ENCODE results near the gene CCDC187.
"Not testable (repeated sequence)": the region's sequence is repeated elsewhere in the genome, so short reads cannot be mapped to it uniquely, and the experiment has no call there.

The CCDC187 gene

DNA sequence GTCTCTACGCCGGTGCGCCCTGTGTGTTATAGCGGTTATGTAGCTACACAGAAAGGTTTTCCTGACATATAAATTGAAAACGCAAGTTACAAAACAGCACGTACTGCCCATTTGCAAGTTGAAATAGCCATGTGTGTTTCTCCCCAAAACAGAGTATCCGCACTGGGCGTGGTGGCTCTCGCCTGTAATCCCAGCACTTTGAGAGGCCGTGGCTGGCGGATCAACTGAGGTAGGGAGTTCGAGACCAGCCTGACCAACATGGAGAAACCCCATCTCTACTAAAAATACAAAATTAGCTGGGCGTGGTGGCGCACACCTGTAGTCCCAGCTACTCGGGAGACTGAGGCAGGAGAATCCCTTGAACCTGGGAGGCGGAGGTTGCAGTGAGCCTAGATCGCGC, 37.3 kb downstream of the CCDC187 start:
- H3K4me1 ChIP-seq (ENCODE audit: control insufficient read depth, insufficient read depth, low read length); H3K9ac ChIP-seq (ENCODE audit: low read length); H3K27me3 ChIP-seq (ENCODE audit: control insufficient read depth, insufficient read depth, low read length); H3K27ac ChIP-seq (ENCODE audit: low read depth, low read length); H3K36me3 ChIP-seq (ENCODE audit: control insufficient read depth, insufficient read depth, low read length); H3K4me3 ChIP-seq (ENCODE audit: low read length): not testable (repeated sequence)

DNA sequence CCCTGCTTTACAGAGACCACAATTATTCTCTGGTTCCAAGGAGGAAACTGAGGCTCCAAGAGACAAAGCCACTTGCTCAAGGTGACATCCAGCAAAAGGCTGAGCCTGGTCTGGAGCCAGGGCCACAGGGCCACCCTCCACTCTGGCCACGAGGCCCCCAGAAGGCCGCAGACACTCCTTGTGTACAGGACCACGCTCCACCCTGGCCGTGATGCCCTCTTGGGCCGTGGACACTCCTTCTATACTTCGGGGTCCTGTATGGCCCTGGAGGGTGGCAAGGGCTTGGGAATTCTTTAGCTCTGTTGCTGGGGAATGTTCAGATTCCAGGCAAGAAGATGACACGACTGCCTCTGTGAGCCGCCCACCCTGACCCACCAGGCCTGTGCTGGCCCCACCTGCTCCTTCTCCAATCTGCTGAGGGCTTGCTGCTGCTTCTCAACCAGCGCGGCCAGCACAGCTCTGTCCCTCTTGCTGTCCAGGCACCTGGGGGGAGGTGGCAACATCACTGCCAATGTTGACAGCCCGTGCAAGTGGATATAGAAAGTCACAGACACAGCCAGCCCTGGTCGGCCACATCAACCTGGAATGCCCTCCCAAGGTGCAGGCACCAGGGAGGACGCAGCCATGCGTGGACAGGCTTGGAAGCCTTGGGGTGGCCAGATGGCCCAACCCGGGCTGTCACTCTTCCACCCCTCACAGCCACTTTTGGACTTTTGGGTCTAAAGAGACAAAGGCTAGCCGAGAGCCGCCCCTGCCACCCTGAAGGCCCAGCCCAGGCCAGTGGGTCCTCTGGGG, 38.1 kb downstream of the CCDC187 start:
- no peaks in the 10 kb centered on the region for H3K36me3 ChIP-seq (ENCODE audit: control insufficient read depth, insufficient read depth, low read length)
- no peaks in the 10 kb centered on the region for H3K4me1 ChIP-seq (ENCODE audit: control insufficient read depth, insufficient read depth, low read length)
- H3K9ac ChIP-seq (ENCODE audit: low read length) = no peak overlapping the region
- H3K27me3 ChIP-seq (ENCODE audit: control insufficient read depth, insufficient read depth, low read length) = no peaks in the 10 kb centered on the region
- no peak overlapping the region for H3K27ac ChIP-seq (ENCODE audit: low read depth, low read length)
- no peak overlapping the region for H3K4me3 ChIP-seq (ENCODE audit: low read length)

DNA sequence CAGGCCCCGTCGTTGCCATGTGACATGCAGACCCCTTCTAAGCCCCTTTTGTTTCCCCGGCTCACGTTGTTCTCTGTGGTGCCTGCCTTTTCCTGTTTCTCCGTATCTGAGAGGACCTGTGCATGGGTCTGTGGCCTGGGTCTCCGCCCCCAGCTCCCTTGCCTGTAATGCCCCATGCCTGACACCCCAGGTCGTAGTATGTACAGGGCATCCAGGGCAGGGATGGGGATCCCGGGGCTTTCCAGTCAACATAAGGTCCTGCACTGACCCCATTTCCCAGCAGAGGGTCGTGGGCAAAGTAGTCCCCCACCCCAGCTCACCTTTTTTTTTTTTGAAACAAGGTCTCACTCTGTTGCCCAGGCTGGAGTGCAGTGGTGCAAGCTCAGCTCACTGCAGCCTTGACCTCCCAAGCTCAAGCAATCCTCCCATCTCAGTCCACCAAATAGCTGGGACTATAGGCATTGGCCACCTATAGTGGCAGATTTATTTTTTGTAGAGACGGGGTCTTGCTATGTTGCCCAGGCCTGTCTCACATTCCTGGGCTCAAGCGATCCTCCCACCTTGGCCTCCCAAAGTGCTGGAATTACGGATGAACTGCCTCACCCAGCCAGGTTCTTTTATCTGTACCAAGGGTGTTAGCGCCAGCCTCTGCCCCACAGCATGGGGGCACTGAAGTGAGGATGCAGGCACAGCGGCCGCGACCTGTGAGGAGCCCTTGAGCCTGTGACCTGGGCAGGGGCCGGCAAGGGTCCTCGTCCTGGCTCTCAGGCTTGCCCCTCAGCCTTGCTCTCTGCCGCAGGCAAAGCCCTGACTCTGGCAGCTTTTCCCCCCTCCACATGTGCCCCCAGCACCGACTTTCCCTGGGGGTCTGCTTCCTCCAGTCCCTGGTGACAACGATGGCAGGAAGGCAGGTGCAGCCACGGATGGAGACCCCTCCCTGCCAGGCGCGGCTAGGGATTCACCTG, 39.2 kb downstream of the CCDC187 start:
- no peak overlapping the region for H3K27ac ChIP-seq (ENCODE audit: low read depth, low read length)
- H3K4me1 ChIP-seq (ENCODE audit: control insufficient read depth, insufficient read depth, low read length) = no peaks in the 10 kb centered on the region
- H3K36me3 ChIP-seq (ENCODE audit: control insufficient read depth, insufficient read depth, low read length) = no peaks in the 10 kb centered on the region
- H3K9ac ChIP-seq (ENCODE audit: low read length) = no peak overlapping the region
- H3K27me3 ChIP-seq (ENCODE audit: control insufficient read depth, insufficient read depth, low read length) = no peaks in the 10 kb centered on the region
- no peak overlapping the region for H3K4me3 ChIP-seq (ENCODE audit: low read length)

DNA sequence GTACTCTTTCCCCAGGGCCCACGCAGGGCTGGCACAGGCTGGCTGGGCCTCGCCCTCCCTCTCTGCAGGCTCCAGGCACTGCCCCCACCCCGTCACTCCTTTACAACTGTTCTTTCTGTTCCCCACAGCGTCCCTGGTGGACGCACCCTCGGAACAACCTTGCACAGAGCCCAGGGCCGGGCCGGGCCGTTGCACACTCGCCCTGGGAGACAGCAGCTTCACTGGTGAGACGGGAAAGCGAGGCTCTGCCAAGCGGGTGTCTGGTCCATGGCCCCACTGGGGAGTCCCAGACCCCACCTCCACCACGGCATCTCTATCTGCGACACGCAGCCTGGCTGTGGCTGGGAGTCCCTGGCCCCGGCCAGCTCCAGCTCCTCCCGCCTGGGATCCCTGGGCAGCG, 39.9 kb downstream of the CCDC187 start:
- no peak overlapping the region for H3K4me3 ChIP-seq (ENCODE audit: low read length)
- H3K27me3 ChIP-seq (ENCODE audit: control insufficient read depth, insufficient read depth, low read length) = no peaks in the 10 kb centered on the region
- H3K27ac ChIP-seq (ENCODE audit: low read depth, low read length) = no peak overlapping the region
- no peaks in the 10 kb centered on the region for H3K4me1 ChIP-seq (ENCODE audit: control insufficient read depth, insufficient read depth, low read length)
- H3K9ac ChIP-seq (ENCODE audit: low read length) = no peak overlapping the region
- no peaks in the 10 kb centered on the region for H3K36me3 ChIP-seq (ENCODE audit: control insufficient read depth, insufficient read depth, low read length)

DNA sequence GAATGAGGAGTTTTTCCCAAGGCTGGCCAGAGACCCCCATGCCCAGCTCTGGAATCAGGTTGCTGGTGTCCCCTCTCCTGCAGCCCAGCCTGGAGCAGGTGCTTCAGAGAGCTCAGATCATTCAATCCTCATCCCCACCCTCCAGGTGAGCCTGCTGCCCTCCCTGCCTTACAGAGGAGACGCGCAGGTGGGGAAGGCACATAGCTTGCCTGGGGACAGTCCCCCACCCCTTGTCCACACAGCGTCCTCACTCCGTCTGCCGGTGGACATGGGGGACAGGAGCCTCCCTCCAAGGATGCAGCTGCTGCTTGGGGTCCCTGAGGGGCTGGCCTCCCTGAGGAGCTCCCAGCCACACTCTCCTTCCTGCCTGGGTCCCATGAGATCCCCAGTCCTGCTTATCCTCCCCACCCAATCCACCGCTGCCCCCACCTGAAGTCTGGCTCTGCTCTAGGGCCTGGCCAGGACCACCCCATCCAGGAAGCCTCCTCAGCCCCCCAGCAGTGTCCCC, 41.2 kb downstream of the CCDC187 start:
- Histone ChIP-seq H3K36me3 (ENCODE audit: control insufficient read depth, insufficient read depth, low read length) (no peaks in the 10 kb centered on the region), H3K4me1 (ENCODE audit: control insufficient read depth, insufficient read depth, low read length) (no peaks in the 10 kb centered on the region), H3K27me3 (ENCODE audit: control insufficient read depth, insufficient read depth, low read length) (no peaks in the 10 kb centered on the region), H3K4me3 (ENCODE audit: low read length) (no peak overlapping the region), H3K9ac (ENCODE audit: low read length) (no peak overlapping the region), H3K27ac (ENCODE audit: low read depth, low read length) (no peak overlapping the region)

DNA sequence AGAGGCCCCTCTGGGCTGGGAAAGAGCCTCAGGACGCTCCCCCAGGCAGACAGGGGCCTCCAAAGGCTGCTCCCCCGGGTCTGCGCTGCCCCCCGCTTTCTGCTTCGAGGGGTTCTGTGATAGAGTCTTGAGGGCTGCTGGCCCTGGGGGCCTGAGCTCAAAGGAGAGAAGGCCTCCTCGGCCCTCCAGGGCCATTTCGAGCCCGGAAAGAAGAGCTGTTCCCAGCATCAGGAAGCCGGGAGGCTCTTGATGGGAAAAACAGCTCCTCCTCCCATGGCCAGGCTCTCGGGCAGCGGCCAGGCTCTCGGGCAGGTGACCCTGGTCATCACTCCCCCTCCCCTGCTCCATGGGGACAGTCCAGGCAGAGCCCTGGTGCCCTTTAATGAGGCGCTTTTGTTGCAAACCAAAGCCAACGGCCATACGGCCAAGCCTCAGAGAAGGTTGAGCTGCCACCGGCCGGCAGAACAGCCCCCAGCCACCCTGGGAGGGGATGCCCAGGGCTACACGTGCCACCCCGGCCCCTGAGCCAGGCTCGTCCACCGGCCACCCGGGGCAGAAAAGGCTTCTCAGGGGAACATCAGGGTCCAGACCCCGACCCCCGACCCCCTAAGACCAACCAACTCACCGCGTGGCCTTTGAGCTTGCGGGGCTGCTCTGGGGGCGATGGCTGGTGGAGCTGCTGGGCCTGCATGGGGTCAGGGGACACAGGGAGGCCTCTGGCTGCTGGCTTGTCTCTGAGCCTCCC, 42.0 kb downstream of the CCDC187 start:
- no peaks in the 10 kb centered on the region for H3K27me3 ChIP-seq (ENCODE audit: control insufficient read depth, insufficient read depth, low read length)
- no peaks in the 10 kb centered on the region for H3K4me1 ChIP-seq (ENCODE audit: control insufficient read depth, insufficient read depth, low read length)
- no peak overlapping the region for H3K27ac ChIP-seq (ENCODE audit: low read depth, low read length)
- no peak overlapping the region for H3K9ac ChIP-seq (ENCODE audit: low read length)
- H3K36me3 ChIP-seq (ENCODE audit: control insufficient read depth, insufficient read depth, low read length) = no peaks in the 10 kb centered on the region
- H3K4me3 ChIP-seq (ENCODE audit: low read length) = no peak overlapping the region

DNA sequence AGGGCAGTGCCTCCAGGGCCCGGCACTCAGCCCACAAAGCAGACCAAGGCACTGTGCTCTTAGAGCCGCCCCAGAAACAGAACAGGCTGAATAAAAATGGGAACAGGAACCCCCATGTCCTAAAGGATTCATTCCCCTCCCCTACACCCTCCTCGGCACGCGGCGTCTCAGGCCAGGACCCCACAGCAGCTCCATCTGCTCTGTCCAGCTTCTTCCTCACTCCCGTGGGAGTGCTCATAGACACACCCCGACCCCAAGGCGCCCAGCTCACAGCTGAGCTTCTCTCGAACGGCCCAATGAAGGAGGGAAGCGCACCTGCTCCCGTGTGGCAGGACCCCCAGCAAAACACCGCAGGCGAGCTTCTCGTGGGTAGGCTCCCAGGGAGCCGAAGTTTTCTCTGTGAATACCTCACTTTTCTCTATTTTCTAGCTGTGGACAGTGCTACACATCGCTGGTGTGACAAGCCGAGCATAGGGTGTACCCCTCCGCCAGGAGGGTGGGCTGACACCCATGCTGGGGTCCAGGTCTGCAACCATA, 42.9 kb downstream of the CCDC187 start:
- Histone ChIP-seq H3K36me3 (ENCODE audit: control insufficient read depth, insufficient read depth, low read length) (no peaks in the 10 kb centered on the region), H3K27ac (ENCODE audit: low read depth, low read length) (no peak overlapping the region), H3K4me1 (ENCODE audit: control insufficient read depth, insufficient read depth, low read length) (no peaks in the 10 kb centered on the region), H3K9ac (ENCODE audit: low read length) (no peak overlapping the region), H3K4me3 (ENCODE audit: low read length) (no peak overlapping the region), H3K27me3 (ENCODE audit: control insufficient read depth, insufficient read depth, low read length) (no peaks in the 10 kb centered on the region)

DNA sequence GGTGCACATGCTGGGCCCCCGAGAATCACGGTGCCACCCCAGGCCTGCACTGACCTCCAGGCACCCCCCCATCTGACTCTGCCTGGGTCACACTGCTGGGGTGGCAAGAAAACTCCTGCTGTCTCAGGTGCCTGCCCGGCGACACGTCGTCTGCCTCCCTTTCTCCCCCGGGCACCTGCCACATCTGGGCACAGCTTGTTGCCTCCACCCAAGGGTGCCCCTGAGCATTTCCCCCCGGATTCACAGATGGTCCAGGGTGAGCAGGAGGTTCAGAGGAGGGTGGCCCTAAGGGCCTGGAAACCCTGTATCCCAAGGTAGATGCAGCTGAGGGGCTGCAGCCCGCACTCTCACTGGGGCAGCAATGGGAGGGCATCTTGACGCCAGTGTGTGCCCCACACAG, 43.4 kb downstream of the CCDC187 start:
- Histone ChIP-seq H3K27ac (ENCODE audit: low read depth, low read length) (no peak overlapping the region), H3K36me3 (ENCODE audit: control insufficient read depth, insufficient read depth, low read length) (no peaks in the 10 kb centered on the region), H3K9ac (ENCODE audit: low read length) (no peak overlapping the region), H3K4me1 (ENCODE audit: control insufficient read depth, insufficient read depth, low read length) (no peaks in the 10 kb centered on the region), H3K27me3 (ENCODE audit: control insufficient read depth, insufficient read depth, low read length) (no peaks in the 10 kb centered on the region), H3K4me3 (ENCODE audit: low read length) (no peak overlapping the region)

DNA sequence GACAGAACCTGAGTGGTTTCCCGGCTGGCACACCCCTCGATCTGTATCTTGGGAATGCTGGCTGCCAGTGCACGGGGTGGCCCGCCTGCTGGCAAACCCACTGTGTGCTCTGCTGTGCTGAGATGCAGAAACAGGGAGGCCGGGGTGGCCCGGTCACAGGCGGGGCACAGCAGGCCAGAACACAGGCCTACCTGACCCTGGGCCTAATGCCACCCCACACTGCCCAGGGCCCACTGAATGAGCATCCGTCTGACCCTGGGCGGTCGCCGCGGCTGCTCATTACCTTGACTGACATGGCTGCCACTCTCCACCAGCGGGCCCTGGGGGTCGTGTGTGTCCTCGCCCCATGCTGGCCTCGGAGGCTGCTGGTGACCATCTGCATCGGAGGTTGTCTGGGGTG, 44.1 kb downstream of the CCDC187 start:
- H3K27me3 ChIP-seq (ENCODE audit: control insufficient read depth, insufficient read depth, low read length) = no peaks in the 10 kb centered on the region
- no peak overlapping the region for H3K27ac ChIP-seq (ENCODE audit: low read depth, low read length)
- no peak overlapping the region for H3K9ac ChIP-seq (ENCODE audit: low read length)
- no peak overlapping the region for H3K4me3 ChIP-seq (ENCODE audit: low read length)
- no peaks in the 10 kb centered on the region for H3K36me3 ChIP-seq (ENCODE audit: control insufficient read depth, insufficient read depth, low read length)
- H3K4me1 ChIP-seq (ENCODE audit: control insufficient read depth, insufficient read depth, low read length) = no peaks in the 10 kb centered on the region

DNA sequence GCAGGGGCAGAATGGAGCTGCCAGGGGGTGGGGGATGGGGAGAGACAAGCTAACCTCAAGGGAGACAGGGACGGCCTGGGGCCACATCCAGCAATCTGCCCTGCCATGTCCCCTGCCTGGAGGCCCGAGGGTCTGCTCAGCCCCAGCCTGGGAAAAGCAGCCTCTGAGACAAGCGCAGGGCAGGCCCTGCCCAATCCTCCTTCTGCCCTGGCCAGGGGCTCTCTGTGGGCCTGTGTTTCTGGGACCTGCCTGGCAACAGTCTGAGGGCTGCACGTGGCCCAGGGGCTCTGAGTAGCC, 44.4 kb downstream of the CCDC187 start:
- H3K36me3 ChIP-seq (ENCODE audit: control insufficient read depth, insufficient read depth, low read length) = no peaks in the 10 kb centered on the region
- H3K9ac ChIP-seq (ENCODE audit: low read length) = no peak overlapping the region
- no peaks in the 10 kb centered on the region for H3K4me1 ChIP-seq (ENCODE audit: control insufficient read depth, insufficient read depth, low read length)
- H3K4me3 ChIP-seq (ENCODE audit: low read length) = no peak overlapping the region
- no peak overlapping the region for H3K27ac ChIP-seq (ENCODE audit: low read depth, low read length)
- H3K27me3 ChIP-seq (ENCODE audit: control insufficient read depth, insufficient read depth, low read length) = no peaks in the 10 kb centered on the region

DNA sequence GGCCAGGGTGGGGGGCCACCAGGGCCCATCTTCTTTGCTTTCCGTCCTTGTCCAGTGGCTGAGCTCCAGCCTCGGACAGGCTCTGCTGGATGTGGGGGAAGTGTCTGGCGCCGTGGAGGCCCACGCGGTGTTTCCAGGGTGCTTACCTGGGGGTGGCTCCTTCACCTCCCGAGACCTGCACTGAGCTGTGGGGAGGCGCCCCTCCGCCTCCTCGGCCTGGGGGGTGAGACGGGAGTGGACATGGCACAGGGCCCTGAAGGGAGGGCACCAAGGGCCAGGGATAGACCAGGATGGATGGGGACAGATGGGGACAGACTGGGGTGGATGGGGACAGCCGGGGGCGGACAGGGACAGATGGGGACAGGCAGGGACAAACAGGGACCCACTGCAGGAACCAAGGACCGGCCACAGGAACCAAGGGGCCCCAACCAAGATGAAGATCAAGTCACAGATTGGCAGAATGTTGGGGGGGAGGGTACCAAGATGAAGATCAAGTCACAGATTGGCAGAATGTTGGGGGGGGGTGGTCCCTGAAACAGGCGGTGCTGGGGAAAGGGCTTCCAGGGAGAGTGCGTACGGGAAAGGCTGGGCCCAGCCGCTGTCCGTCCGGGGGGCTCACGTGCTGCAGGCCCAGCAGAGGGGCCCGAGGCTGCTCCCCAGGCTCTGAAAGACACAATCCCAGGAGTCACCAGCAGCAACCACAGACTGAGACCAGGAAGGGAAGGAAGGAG, 44.9 kb downstream of the CCDC187 start:
- no peak overlapping the region for H3K27ac ChIP-seq (ENCODE audit: low read depth, low read length)
- no peaks in the 10 kb centered on the region for H3K27me3 ChIP-seq (ENCODE audit: control insufficient read depth, insufficient read depth, low read length)
- H3K4me1 ChIP-seq (ENCODE audit: control insufficient read depth, insufficient read depth, low read length) = no peaks in the 10 kb centered on the region
- no peak overlapping the region for H3K9ac ChIP-seq (ENCODE audit: low read length)
- no peak overlapping the region for H3K4me3 ChIP-seq (ENCODE audit: low read length)
- H3K36me3 ChIP-seq (ENCODE audit: control insufficient read depth, insufficient read depth, low read length) = no peaks in the 10 kb centered on the region

DNA sequence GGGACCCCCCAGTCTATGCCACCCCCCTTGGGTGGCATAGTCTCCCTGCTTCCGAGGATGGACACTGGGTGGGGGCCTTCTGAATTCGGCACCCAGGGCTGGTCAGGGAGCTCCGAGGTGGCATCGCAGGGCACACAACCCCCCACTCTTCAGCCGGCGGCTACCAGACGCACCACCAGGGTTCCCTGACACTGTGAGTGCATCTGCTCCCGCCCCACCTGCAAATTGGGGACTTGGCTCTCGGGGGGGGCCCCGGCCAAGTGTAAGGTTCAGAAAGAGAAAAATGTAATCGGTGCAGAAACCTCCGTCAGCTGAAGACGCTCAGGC, 45.6 kb downstream of the CCDC187 start:
- Histone ChIP-seq H3K4me3 (ENCODE audit: low read length) (no peak overlapping the region), H3K27ac (ENCODE audit: low read depth, low read length) (no peak overlapping the region), H3K9ac (ENCODE audit: low read length) (no peak overlapping the region), H3K4me1 (ENCODE audit: control insufficient read depth, insufficient read depth, low read length) (no peaks in the 10 kb centered on the region), H3K27me3 (ENCODE audit: control insufficient read depth, insufficient read depth, low read length) (no peaks in the 10 kb centered on the region), H3K36me3 (ENCODE audit: control insufficient read depth, insufficient read depth, low read length) (no peaks in the 10 kb centered on the region)
